ENCODE measurements around the gene ETS1.

ETS1 gene

DNA sequence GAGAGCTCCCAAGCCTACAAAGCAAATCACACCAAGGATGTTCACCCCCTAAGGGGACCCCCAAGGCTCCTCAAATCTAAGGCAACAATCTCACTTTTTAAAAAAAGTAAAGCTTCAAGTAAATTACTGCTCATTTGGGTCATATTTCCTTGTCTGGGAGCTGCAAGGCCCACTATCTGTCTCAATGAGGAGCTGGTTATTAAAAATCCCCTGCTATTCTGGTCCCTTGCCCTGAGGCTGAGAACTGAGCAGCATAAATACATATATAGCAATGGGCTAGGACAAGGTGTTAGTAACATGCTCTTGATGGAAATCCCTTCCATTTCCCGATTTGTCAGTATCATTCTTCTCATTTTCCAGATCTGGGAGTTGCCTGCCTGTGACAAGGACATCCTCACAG lies 119.2 kb downstream of the ETS1 start:
- no peak for TF ChIP-seq CTCF (IDR thresholded peaks at IDR 0.05; ENCODE audit: control insufficient read depth, insufficient read depth, low read depth, low read length, missing control alignments)
- no peak overlapping the region for H3K4me3 ChIP-seq (ENCODE audit: control insufficient read depth, low read depth, low read length)

GRCh38 chr11:128467610-128468041 lies 119.7 kb downstream of the ETS1 start:
- no peak overlapping the region for H3K4me3 ChIP-seq (ENCODE audit: control insufficient read depth, low read depth, low read length)
- peak; percentile 41 for TF ChIP-seq CTCF (IDR thresholded peaks at IDR 0.05; ENCODE audit: control insufficient read depth, insufficient read depth, low read depth, low read length, missing control alignments)
- peak; percentile 92 for DNase-seq (ENCODE audit: low read depth)

More for the DNA sequence above, 119.2 kb downstream of the ETS1 start:
- no peak for DNase-seq (ENCODE audit: low read depth)

DNA sequence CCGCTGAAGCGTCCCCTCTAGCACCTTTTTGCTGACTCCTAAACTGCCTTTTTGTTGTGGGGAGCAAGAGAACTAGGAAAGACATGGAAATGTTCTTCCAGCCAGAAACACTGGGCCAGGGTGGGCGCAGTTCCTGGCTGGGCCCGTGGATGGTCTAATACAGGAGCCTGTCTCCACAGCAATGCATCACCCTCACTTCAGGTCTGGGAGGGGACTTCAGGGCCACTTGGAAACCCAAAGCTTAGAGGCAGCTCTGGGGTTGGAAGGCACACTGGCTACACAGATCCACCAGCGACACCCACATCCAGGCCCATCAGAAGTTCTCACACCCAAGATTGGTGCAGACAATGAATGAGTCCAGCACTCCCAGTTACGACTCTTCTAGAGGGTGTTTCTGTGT lies 120.3 kb downstream of the ETS1 start:
- TF ChIP-seq CTCF (IDR thresholded peaks at IDR 0.05; ENCODE audit: control insufficient read depth, insufficient read depth, low read depth, low read length, missing control alignments): no peak
- H3K4me3 ChIP-seq (ENCODE audit: control insufficient read depth, low read depth, low read length): no peak overlapping the region
- DNase-seq (ENCODE audit: low read depth): no peak

- TF ChIP-seq CTCF (IDR thresholded peaks at IDR 0.05; ENCODE audit: control insufficient read depth, insufficient read depth, low read depth, low read length, missing control alignments): no peak
- H3K4me3 ChIP-seq (ENCODE audit: control insufficient read depth, low read depth, low read length): no peak overlapping the region
Observed at GRCh38 chr11:128465946-128466705, 121.2 kb downstream of the ETS1 start.

GRCh38 chr11:128465531-128465930 lies 121.8 kb downstream of the ETS1 start:
- no peak for TF ChIP-seq CTCF (IDR thresholded peaks at IDR 0.05; ENCODE audit: control insufficient read depth, insufficient read depth, low read depth, low read length, missing control alignments)
- no peak overlapping the region for H3K4me3 ChIP-seq (ENCODE audit: control insufficient read depth, low read depth, low read length)
- DNase-seq (ENCODE audit: low read depth): no peak

More at GRCh38 chr11:128465946-128466705, 121.2 kb downstream of the ETS1 start:
- DNase-seq (ENCODE audit: low read depth): no peak

DNA sequence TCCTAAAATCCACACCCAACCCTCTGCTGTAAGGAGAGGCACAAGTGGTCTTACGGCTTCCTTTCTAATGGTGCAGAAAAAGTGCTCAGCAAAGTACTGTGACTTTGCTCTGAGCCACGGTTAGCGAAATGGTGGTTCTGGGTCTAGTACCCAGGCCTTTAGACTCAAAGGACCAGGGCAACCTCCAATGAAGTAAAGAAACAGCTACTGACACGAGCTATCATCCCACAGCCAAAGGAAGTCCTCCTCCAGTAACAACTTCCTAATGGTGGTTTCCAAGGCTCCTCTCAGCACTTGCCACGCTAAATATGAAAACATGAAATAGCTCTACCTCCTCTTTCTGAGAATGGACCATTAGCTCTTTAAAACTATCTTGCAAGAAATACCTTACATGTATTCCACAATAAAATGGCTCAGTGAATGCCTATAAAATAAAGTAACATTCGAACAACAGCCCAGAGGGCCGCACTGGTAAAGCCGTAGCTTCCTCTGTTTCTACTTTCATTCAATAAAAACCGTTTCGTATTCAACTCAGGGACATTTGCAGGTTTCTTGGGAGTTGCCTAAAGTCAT lies 122.4 kb downstream of the ETS1 start:
- DNase-seq (ENCODE audit: low read depth): no peak
- no peak overlapping the region for H3K4me3 ChIP-seq (ENCODE audit: control insufficient read depth, low read depth, low read length)
- no peak for TF ChIP-seq CTCF (IDR thresholded peaks at IDR 0.05; ENCODE audit: control insufficient read depth, insufficient read depth, low read depth, low read length, missing control alignments)
